ENCODE measurements around the gene SORCS3. TPM values are rescaled to one million over a fixed set of nuclear protein-coding genes. Genes with fewer than 3 reads are reported as not detected.

The SORCS3 gene
- total and polyA plus RNA-seq, 9 of the 15 experiments (the other 6 are each of a cell fraction or from before 2014, with no cell fraction given), result not detected

- no TSS peak for BruUV-seq (replicated peaks)
- Histone ChIP-seq H3K9me3 (replicated peaks; ENCODE audit: control insufficient read depth, insufficient read depth, low read depth, low read length) (no peaks in the 10 kb centered on the region), H3K27ac (ENCODE audit: extremely low read depth, low read depth, low read length) (no peak overlapping the region), H3K9ac (ENCODE audit: insufficient read depth in 1 of 2, low read depth in 2 of 2, low read length in 2 of 2) (no peak overlapping the region), H3K4me3 (no peak overlapping the region), H4K20me1 (replicated peaks; ENCODE audit: control insufficient read depth, insufficient read depth, low read length) (no peaks in the 10 kb centered on the region), H3K36me3 (ENCODE audit: control insufficient read depth, insufficient read depth, low read length) (no peaks in the 10 kb centered on the region), H3K27me3 (ENCODE audit: control insufficient read depth in 2 of 2, insufficient read depth in 2 of 2, low read length in 2 of 2) (no peaks in the 10 kb centered on the region), H3K79me2 (ENCODE audit: control insufficient read depth, insufficient read depth, low read length) (no peaks in the 10 kb centered on the region), H3K9me1 (ENCODE audit: control insufficient read depth, insufficient read depth, low read length) (no peaks in the 10 kb centered on the region), H2AFZ (ENCODE audit: low read depth, low read length) (no peak overlapping the region), H3K4me1 (replicated peaks in 1 of 2; ENCODE audit: control insufficient read depth in 2 of 2, insufficient read depth in 2 of 2, low read length in 2 of 2) (no peaks in the 10 kb centered on the region), H3K4me2 (ENCODE audit: insufficient read depth, low read length) (no peak overlapping the region)
- FAIRE-seq (no peak), DNase-seq (ENCODE audit: extremely low read depth in 1 of 4, low spot score in 3 of 4) (no peak), ATAC-seq (no peak)
- CTCF ChIA-PET (ENCODE audit: low intra/inter-chr PET ratio), result no interaction called here
- intact Hi-C loops (cut with micrococcal nuclease) (no loop called here), in situ Hi-C loops (cut with MboI) (no loop called here)
- 0% methylated on average over 1 of the region's 1 CpG for WGBS (ENCODE audit: insufficient coverage, low coverage, missing lambda C conversion rate)
- POLR2A ChIA-PET, result no interaction called here
- no peak for TF ChIP-seq HBP1 (CRISPR knock-in tag; IDR thresholded peaks at IDR 0.05)
- no peak for TF ChIP-seq STAT5A (IDR thresholded peaks at IDR 0.05; ENCODE audit: borderline replicate concordance, low read length)
- TF ChIP-seq CREB3L1 (IDR thresholded peaks at IDR 0.05; ENCODE audit: borderline replicate concordance, low read depth), result no peak
- no peak for TF ChIP-seq SETDB1 (IDR thresholded peaks at IDR 0.05; ENCODE audit: low read length)
- no peak for TF ChIP-seq ZNF165 (CRISPR knock-in tag; IDR thresholded peaks at IDR 0.05; ENCODE audit: borderline replicate concordance)
- no peak for TF ChIP-seq NFXL1 (CRISPR knock-in tag; IDR thresholded peaks at IDR 0.05)
- TF ChIP-seq TAF15 (IDR thresholded peaks at IDR 0.05; ENCODE audit: low read depth, low read length), result no peak
- TF ChIP-seq JUN (IDR thresholded peaks at IDR 0.05; ENCODE audit: borderline replicate concordance, low read depth, low read length), result no peak
- TF ChIP-seq JUN (CRISPR knock-in tag; IDR thresholded peaks at IDR 0.05; ENCODE audit: borderline replicate concordance), result no peak
- no peak for TF ChIP-seq ZNF395 (CRISPR knock-in tag; IDR thresholded peaks at IDR 0.05)
- TF ChIP-seq BMI1 (IDR thresholded peaks at IDR 0.05; ENCODE audit: low read length), result no peak
- TF ChIP-seq RAD51 (IDR thresholded peaks at IDR 0.05; ENCODE audit: borderline replicate concordance, low read depth), result no peak
- no peak for TF ChIP-seq ZHX1 (conservative IDR thresholded peaks at IDR 0.05; ENCODE audit: low read length)
These were observed 400.9 kb downstream of the SORCS3 start for GRCh38 chr10:105041956-105042355.

All from K562 (cell line).